ENCODE results near the gene TEX261. TPM values are rescaled to one million over a fixed set of nuclear protein-coding genes. Genes with fewer than 3 reads are reported as not detected.
"Not testable (repeated sequence)": the region's sequence is repeated elsewhere in the genome, so short reads cannot be mapped to it uniquely, and the experiment has no call there.

TEX261 gene
- total RNA-seq, 2 experiments from 2014 or later = 34.5 to 45.8 TPM

- H3K79me2 ChIP-seq (ENCODE audit: insufficient read depth, low read depth, low read length) = no peaks in the 10 kb centered on the region
- H3K4me1 ChIP-seq (ENCODE audit: insufficient read depth, low read length, poor library complexity, severe bottlenecking) = no peaks in the 10 kb centered on the region
- ChIA-PET POLR2A (no interaction called here), CTCF (ENCODE audit: unreplicated experiment) (no interaction called here)
- H3K9me3 ChIP-seq (ENCODE audit: low read length) = no peaks in the 10 kb centered on the region
- no peaks in the 10 kb centered on the region for H4K20me1 ChIP-seq (ENCODE audit: insufficient read depth, low read length)
- no TSS peak for BruUV-seq (replicated peaks)
- no peaks in the 10 kb centered on the region for H3K9me2 ChIP-seq (ENCODE audit: insufficient read depth, low read length)
- H3K4me2 ChIP-seq (ENCODE audit: low read length) = no peak overlapping the region
- intact Hi-C loops (cut with micrococcal nuclease; ENCODE audit: unreplicated experiment) = no loop called here
- H3K4me3 ChIP-seq (ENCODE audit: low read depth, low read length, poor library complexity, severe bottlenecking) = no peak overlapping the region
- DNase-seq (ENCODE audit: low spot score) = no peak
- H3K27ac ChIP-seq (ENCODE audit: low read depth, low read length, poor library complexity, severe bottlenecking) = no peak overlapping the region
- no peak for TF ChIP-seq EZH2phosphoT487 (IDR thresholded peaks at IDR 0.05; ENCODE audit: borderline replicate concordance, low read depth, low read length)
- TF ChIP-seq, protein P1, sequence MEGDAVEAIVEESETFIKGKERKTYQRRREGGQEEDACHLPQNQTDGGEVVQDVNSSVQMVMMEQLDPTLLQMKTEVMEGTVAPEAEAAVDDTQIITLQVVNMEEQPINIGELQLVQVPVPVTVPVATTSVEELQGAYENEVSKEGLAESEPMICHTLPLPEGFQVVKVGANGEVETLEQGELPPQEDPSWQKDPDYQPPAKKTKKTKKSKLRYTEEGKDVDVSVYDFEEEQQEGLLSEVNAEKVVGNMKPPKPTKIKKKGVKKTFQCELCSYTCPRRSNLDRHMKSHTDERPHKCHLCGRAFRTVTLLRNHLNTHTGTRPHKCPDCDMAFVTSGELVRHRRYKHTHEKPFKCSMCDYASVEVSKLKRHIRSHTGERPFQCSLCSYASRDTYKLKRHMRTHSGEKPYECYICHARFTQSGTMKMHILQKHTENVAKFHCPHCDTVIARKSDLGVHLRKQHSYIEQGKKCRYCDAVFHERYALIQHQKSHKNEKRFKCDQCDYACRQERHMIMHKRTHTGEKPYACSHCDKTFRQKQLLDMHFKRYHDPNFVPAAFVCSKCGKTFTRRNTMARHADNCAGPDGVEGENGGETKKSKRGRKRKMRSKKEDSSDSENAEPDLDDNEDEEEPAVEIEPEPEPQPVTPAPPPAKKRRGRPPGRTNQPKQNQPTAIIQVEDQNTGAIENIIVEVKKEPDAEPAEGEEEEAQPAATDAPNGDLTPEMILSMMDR (conservative IDR thresholded peaks at IDR 0.05; ENCODE audit: low read length) = no peak
- H3K36me3 ChIP-seq (ENCODE audit: insufficient read depth, low read length) = no peaks in the 10 kb centered on the region
- no peak overlapping the region for H2AFZ ChIP-seq (ENCODE audit: low read length)
Measured at GRCh38 chr2:71042287-71042686, 47.6 kb upstream of the TEX261 start.

DNA sequence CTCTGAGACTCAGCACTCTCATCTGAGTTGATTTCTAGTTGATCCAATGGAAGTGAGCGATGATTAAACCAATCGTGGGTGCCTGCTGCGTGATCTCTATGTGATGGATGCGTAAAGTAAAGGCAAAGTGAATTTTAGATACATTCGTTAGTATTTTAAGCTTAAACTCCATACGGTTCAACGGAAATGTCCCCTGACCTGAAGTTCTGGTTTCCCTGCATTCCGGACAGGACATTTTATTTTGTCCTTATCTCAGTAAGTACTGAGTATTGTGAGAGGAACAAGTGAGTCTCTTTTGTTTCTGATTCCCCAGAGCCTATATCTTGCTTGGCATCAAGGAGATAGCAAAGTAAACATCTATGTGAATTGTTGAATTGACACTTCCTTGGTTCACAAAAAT, 41.6 kb upstream of the TEX261 start:
- BruUV-seq (replicated peaks); H3K4me2 ChIP-seq (ENCODE audit: low read length); H4K20me1 ChIP-seq (ENCODE audit: insufficient read depth, low read length); intact Hi-C loops (cut with micrococcal nuclease; ENCODE audit: unreplicated experiment); H3K36me3 ChIP-seq (ENCODE audit: insufficient read depth, low read length); DNase-seq (ENCODE audit: low spot score); POLR2A ChIA-PET; H3K79me2 ChIP-seq (ENCODE audit: insufficient read depth, low read depth, low read length); H2AFZ ChIP-seq (ENCODE audit: low read length); CTCF ChIA-PET (ENCODE audit: unreplicated experiment); H3K9me2 ChIP-seq (ENCODE audit: insufficient read depth, low read length); H3K9me3 ChIP-seq (ENCODE audit: low read length); H3K4me1 ChIP-seq (ENCODE audit: insufficient read depth, low read length, poor library complexity, severe bottlenecking); H3K4me3 ChIP-seq (ENCODE audit: low read depth, low read length, poor library complexity, severe bottlenecking); H3K27ac ChIP-seq (ENCODE audit: low read depth, low read length, poor library complexity, severe bottlenecking): not testable (repeated sequence)

DNA sequence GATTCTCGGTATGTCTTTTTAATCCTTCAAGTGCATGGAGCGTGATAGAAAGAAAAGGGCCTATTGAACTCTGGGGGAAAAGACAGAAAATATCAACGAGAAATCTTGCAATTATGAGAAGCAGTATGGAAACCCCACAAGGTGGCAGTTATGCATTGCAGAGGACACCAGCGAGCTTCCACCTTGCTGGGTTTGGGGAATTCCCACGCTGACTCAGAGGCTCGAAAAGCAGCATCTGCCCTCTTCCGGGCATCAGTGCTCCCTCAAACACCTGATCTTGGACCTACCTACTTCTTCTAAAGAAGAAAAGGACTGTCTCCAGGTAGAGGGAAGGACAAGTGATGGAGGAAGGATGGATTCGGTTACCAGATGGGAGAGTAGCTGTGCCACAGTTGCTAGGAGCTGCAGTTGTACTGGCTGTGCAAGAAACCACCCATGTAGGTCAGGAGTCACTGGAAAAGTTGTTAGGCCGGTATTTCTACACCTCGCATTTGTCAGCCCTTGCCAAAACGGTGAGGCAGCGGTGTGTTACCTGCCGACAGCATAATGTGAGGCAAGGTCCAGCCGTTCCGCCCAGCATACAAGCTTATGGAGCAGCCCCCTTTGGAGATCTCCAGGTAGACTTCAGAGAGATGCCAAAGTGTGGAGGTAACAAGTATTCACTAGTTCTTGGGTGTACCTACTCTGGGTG, 29.0 kb upstream of the TEX261 start:
- H3K9me3 ChIP-seq (ENCODE audit: low read length); H3K4me1 ChIP-seq (ENCODE audit: insufficient read depth, low read length, poor library complexity, severe bottlenecking); H3K4me3 ChIP-seq (ENCODE audit: low read depth, low read length, poor library complexity, severe bottlenecking); H3K9me2 ChIP-seq (ENCODE audit: insufficient read depth, low read length); H3K79me2 ChIP-seq (ENCODE audit: insufficient read depth, low read depth, low read length); BruUV-seq (replicated peaks); H3K27ac ChIP-seq (ENCODE audit: low read depth, low read length, poor library complexity, severe bottlenecking); H4K20me1 ChIP-seq (ENCODE audit: insufficient read depth, low read length); H3K36me3 ChIP-seq (ENCODE audit: insufficient read depth, low read length): not testable (repeated sequence)
- peak; percentile 53 for DNase-seq (ENCODE audit: low spot score)
- H3K4me2 ChIP-seq (ENCODE audit: low read length) = peak overlapping the region; percentile 47; the same call in 1 of the 2 replicates
- TF ChIP-seq, protein P1 (conservative IDR thresholded peaks at IDR 0.05; ENCODE audit: low read length) = peak; percentile 70
- H2AFZ ChIP-seq (ENCODE audit: low read length) = peak overlapping the region; percentile 76
- intact Hi-C loops (cut with micrococcal nuclease; ENCODE audit: unreplicated experiment) = loop anchor here (2.0 kb wide), 1 partner anchor 47 kb away; no protein-coding TSS in a partner anchor
- CTCF ChIA-PET (ENCODE audit: unreplicated experiment) = interaction anchor here (1.1 to 1.9 kb wide), 3 partner anchors 46 to 131 kb away, joined by 5 to 7 read pairs (median 5); no protein-coding TSS in a partner anchor
- POLR2A ChIA-PET = interaction anchor here (2.3 kb wide), 1 partner anchor 47 kb away, joined by 9 read pairs; no protein-coding TSS in a partner anchor

- H2AFZ ChIP-seq (ENCODE audit: low read length); H3K27ac ChIP-seq (ENCODE audit: low read depth, low read length, poor library complexity, severe bottlenecking); BruUV-seq (replicated peaks); H3K4me3 ChIP-seq (ENCODE audit: low read depth, low read length, poor library complexity, severe bottlenecking); intact Hi-C loops (cut with micrococcal nuclease; ENCODE audit: unreplicated experiment); DNase-seq (ENCODE audit: low spot score); H4K20me1 ChIP-seq (ENCODE audit: insufficient read depth, low read length); H3K4me1 ChIP-seq (ENCODE audit: insufficient read depth, low read length, poor library complexity, severe bottlenecking); POLR2A ChIA-PET; CTCF ChIA-PET (ENCODE audit: unreplicated experiment); H3K4me2 ChIP-seq (ENCODE audit: low read length); H3K9me2 ChIP-seq (ENCODE audit: insufficient read depth, low read length); H3K9me3 ChIP-seq (ENCODE audit: low read length); H3K79me2 ChIP-seq (ENCODE audit: insufficient read depth, low read depth, low read length); H3K36me3 ChIP-seq (ENCODE audit: insufficient read depth, low read length): not testable (repeated sequence)
Measured at GRCh38 chr2:71021394-71021793, 26.7 kb upstream of the TEX261 start.

GRCh38 chr2:71019989-71020388, 25.3 kb upstream of the TEX261 start:
- H3K9me3 ChIP-seq (ENCODE audit: low read length); H3K4me2 ChIP-seq (ENCODE audit: low read length); H3K4me3 ChIP-seq (ENCODE audit: low read depth, low read length, poor library complexity, severe bottlenecking); POLR2A ChIA-PET; H3K79me2 ChIP-seq (ENCODE audit: insufficient read depth, low read depth, low read length); BruUV-seq (replicated peaks); DNase-seq (ENCODE audit: low spot score); H3K27ac ChIP-seq (ENCODE audit: low read depth, low read length, poor library complexity, severe bottlenecking); H3K9me2 ChIP-seq (ENCODE audit: insufficient read depth, low read length); H4K20me1 ChIP-seq (ENCODE audit: insufficient read depth, low read length); H3K36me3 ChIP-seq (ENCODE audit: insufficient read depth, low read length); H2AFZ ChIP-seq (ENCODE audit: low read length); intact Hi-C loops (cut with micrococcal nuclease; ENCODE audit: unreplicated experiment); H3K4me1 ChIP-seq (ENCODE audit: insufficient read depth, low read length, poor library complexity, severe bottlenecking): not testable (repeated sequence)
- CTCF ChIA-PET (ENCODE audit: unreplicated experiment) = interaction anchor here (0.7 kb wide), 1 partner anchor 124 kb away, joined by 3 read pairs; no protein-coding TSS in a partner anchor

Measured in OCI-LY7 (cell line).